ENCODE results near the gene RAB42. TPM values are rescaled to one million over a fixed set of nuclear protein-coding genes. Genes with fewer than 3 reads are reported as not detected.

RAB42 gene
- total and polyA plus RNA-seq, 4 donors = 0.35 to 5.9 (median 1.0) TPM

DNA sequence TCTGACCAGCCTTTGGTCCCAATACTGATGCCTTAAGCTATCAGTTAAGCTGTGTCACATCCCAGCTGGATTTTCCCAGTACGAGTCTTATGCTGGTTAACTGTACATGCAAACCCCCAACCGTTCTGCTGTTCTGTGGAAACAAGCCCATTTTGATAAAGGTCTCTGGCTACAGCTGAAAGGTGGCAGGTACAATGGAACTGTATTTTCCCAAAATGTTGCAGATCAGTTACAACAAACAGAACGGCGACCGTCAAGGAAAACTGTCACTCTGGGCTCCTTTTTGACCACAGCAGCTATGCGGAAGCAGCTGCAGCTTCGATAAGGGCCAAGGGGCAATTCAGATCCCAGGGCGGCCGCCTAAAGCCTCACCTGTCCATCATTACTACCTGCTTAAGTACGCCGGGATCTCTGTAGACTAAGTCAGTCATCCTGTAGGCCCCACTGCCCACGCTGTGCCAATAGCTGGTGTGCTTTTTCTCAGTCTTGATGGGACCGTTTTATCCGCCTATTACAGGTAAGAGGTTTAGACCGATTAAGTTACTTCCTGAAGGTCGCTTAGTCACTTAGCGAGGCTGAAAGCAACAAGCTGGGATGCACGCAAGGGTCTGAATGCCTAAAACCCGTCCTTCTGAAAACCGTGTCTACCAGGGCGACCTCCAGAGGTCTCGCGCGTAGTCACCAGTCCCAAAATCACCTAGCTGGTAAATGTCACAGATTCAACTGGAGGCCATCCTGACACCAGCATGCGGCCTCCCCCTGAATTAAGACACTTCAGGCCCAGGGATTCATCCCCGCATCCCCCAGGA lies 11.1 kb upstream of the RAB42 start:
- Histone ChIP-seq H3K9me3 (ENCODE audit: control insufficient read depth in 4 of 4, low read length in 3 of 4) (no peaks in the 10 kb centered on the region), H3K9ac (ENCODE audit: low read depth in 1 of 2, low read length in 2 of 2) (peak overlapping the region; percentile 53 to 71), H3K4me3 (ENCODE audit: low read depth in 1 of 3, low read length in 3 of 3) (peak overlapping the region; percentile 70 to 89 (median 79)), H3K4me1 (ENCODE audit: control insufficient read depth in 4 of 4, insufficient read depth in 4 of 4, low read length in 3 of 4) (peaks cover 0 to 28% (median 13%) of the 10 kb centered on the region in 4 donors), H3K36me3 (ENCODE audit: control insufficient read depth in 4 of 4, insufficient read depth in 3 of 4, low read depth in 1 of 4, low read length in 3 of 4) (peaks cover 2 to 24% (median 18%) of the 10 kb centered on the region in 4 donors), H3K27ac (ENCODE audit: low read depth in 1 of 2, low read length in 2 of 2) (peak overlapping the region; percentile 81 to 89), H3K27me3 (ENCODE audit: control insufficient read depth in 4 of 4, insufficient read depth in 4 of 4, low read length in 3 of 4) (no peaks in the 10 kb centered on the region)
- WGBS = 12% methylated on average over 26 of the region's 26 CpGs
- TF ChIP-seq RXRA (IDR thresholded peaks at IDR 0.05) (no peak), JUND (IDR thresholded peaks at IDR 0.05) (no peak), HNF4A (conservative IDR thresholded peaks at IDR 0.05) (no peak), HNF4G (IDR thresholded peaks at IDR 0.05) (no peak), RAD21 (IDR thresholded peaks at IDR 0.05) (no peak), FOXA1 (IDR thresholded peaks at IDR 0.05) (no peak), SP1 (IDR thresholded peaks at IDR 0.05) (no peak), NR2F2 (IDR thresholded peaks at IDR 0.05) (no peak), EGR1 (IDR thresholded peaks at IDR 0.05; ENCODE audit: low read depth in 2 of 2) (no peak), YY1 (IDR thresholded peaks at IDR 0.05) (no peak)
- TF ChIP-seq, protein P1, sequence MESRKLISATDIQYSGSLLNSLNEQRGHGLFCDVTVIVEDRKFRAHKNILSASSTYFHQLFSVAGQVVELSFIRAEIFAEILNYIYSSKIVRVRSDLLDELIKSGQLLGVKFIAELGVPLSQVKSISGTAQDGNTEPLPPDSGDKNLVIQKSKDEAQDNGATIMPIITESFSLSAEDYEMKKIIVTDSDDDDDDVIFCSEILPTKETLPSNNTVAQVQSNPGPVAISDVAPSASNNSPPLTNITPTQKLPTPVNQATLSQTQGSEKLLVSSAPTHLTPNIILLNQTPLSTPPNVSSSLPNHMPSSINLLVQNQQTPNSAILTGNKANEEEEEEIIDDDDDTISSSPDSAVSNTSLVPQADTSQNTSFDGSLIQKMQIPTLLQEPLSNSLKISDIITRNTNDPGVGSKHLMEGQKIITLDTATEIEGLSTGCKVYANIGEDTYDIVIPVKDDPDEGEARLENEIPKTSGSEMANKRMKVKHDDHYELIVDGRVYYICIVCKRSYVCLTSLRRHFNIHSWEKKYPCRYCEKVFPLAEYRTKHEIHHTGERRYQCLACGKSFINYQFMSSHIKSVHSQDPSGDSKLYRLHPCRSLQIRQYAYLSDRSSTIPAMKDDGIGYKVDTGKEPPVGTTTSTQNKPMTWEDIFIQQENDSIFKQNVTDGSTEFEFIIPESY (IDR thresholded peaks at IDR 0.05) = no peak
- TF ChIP-seq, protein P2, sequence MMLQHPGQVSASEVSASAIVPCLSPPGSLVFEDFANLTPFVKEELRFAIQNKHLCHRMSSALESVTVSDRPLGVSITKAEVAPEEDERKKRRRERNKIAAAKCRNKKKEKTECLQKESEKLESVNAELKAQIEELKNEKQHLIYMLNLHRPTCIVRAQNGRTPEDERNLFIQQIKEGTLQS (IDR thresholded peaks at IDR 0.05) = no peak
- TF ChIP-seq, protein P3, sequence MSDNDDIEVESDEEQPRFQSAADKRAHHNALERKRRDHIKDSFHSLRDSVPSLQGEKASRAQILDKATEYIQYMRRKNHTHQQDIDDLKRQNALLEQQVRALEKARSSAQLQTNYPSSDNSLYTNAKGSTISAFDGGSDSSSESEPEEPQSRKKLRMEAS (IDR thresholded peaks at IDR 0.05) = no peak
- TF ChIP-seq, protein P4, sequence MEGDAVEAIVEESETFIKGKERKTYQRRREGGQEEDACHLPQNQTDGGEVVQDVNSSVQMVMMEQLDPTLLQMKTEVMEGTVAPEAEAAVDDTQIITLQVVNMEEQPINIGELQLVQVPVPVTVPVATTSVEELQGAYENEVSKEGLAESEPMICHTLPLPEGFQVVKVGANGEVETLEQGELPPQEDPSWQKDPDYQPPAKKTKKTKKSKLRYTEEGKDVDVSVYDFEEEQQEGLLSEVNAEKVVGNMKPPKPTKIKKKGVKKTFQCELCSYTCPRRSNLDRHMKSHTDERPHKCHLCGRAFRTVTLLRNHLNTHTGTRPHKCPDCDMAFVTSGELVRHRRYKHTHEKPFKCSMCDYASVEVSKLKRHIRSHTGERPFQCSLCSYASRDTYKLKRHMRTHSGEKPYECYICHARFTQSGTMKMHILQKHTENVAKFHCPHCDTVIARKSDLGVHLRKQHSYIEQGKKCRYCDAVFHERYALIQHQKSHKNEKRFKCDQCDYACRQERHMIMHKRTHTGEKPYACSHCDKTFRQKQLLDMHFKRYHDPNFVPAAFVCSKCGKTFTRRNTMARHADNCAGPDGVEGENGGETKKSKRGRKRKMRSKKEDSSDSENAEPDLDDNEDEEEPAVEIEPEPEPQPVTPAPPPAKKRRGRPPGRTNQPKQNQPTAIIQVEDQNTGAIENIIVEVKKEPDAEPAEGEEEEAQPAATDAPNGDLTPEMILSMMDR (IDR thresholded peaks at IDR 0.05; ENCODE audit: low read depth, low read length, missing input control) = no peak
- peak; percentile 48 for DNase-seq (ENCODE audit: low spot score)

DNA sequence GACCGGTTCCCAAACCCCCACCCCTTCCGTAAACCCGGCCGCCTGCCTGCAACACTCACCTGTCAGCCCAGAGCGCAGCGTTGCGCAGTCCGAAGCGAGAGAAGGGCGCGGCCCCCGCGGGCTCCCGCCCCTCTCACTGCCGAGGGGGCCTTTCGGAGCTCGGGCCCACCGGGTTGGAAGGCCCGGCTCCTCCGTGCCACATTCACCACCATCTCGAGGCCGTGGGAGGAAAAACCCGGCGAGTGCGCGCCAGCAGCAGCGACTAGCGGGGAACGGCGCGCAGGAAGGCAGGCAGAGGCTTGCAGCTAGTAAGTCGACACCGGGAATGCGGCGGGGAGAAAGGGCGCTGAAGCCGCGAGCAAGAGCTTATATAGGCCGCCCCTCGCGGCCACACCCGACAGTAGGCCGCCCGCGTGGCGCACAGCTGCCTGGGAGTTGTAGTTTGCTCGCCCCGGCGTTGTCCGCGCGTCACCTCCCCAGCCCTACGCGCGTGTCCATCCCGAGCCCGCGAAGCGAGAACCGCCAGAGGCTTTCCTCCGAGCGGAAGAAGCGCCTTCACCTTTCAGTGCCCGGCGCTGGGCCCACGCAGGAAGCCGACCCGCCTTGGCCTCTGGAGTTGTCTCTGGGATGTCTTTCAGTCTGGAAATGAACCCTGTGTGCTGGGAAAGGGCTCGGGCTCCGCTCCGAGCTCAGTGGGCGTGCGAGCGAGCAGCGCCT lies 10.4 kb upstream of the RAB42 start:
- H3K4me1 ChIP-seq (ENCODE audit: control insufficient read depth in 4 of 4, insufficient read depth in 4 of 4, low read length in 3 of 4) = peaks cover 0 to 28% (median 13%) of the 10 kb centered on the region in 4 donors
- peak overlapping the region; percentile 81 to 89 for H3K27ac ChIP-seq (ENCODE audit: low read depth in 1 of 2, low read length in 2 of 2)
- H3K9ac ChIP-seq (ENCODE audit: low read depth in 1 of 2, low read length in 2 of 2) = peak overlapping the region; percentile 53 to 77
- peak; percentile 96 for DNase-seq (ENCODE audit: low spot score)
- no peaks in the 10 kb centered on the region for H3K27me3 ChIP-seq (ENCODE audit: control insufficient read depth in 4 of 4, insufficient read depth in 4 of 4, low read length in 3 of 4)
- peak overlapping the region; percentile 70 to 89 (median 79) for H3K4me3 ChIP-seq (ENCODE audit: low read depth in 1 of 3, low read length in 3 of 3)
- under 1% methylated on average over 75 of the region's 75 CpGs for WGBS
- no peaks in the 10 kb centered on the region for H3K9me3 ChIP-seq (ENCODE audit: control insufficient read depth in 4 of 4, low read length in 3 of 4)
- peaks cover 2 to 24% (median 18%) of the 10 kb centered on the region in 4 donors for H3K36me3 ChIP-seq (ENCODE audit: control insufficient read depth in 4 of 4, insufficient read depth in 3 of 4, low read depth in 1 of 4, low read length in 3 of 4)
- peak in 1 of 2 donors; percentile 36 for TF ChIP-seq RXRA (IDR thresholded peaks at IDR 0.05)
- peak; percentile 100 for TF ChIP-seq TAF1 (conservative IDR thresholded peaks at IDR 0.05)
- no peak for TF ChIP-seq HNF4G (IDR thresholded peaks at IDR 0.05)
- no peak for TF ChIP-seq JUND (IDR thresholded peaks at IDR 0.05)
- TF ChIP-seq EGR1 (IDR thresholded peaks at IDR 0.05; ENCODE audit: low read depth in 2 of 2) = no peak
- peak in 1 of 2 donors; percentile 21 for TF ChIP-seq RAD21 (IDR thresholded peaks at IDR 0.05)
- TF ChIP-seq, protein P3 (IDR thresholded peaks at IDR 0.05) = peak; percentile 68
- peak in 1 of 2 donors; percentile 17 for TF ChIP-seq HNF4A (conservative IDR thresholded peaks at IDR 0.05)
- peak; percentile 53 for TF ChIP-seq SP1 (IDR thresholded peaks at IDR 0.05)
- peak; percentile 4 for TF ChIP-seq NR2F2 (IDR thresholded peaks at IDR 0.05)
- TF ChIP-seq, protein P4 (IDR thresholded peaks at IDR 0.05; ENCODE audit: low read depth, low read length, missing input control) = no peak
- peak; percentile 87 for TF ChIP-seq YY1 (IDR thresholded peaks at IDR 0.05)
- TF ChIP-seq, protein P5, sequence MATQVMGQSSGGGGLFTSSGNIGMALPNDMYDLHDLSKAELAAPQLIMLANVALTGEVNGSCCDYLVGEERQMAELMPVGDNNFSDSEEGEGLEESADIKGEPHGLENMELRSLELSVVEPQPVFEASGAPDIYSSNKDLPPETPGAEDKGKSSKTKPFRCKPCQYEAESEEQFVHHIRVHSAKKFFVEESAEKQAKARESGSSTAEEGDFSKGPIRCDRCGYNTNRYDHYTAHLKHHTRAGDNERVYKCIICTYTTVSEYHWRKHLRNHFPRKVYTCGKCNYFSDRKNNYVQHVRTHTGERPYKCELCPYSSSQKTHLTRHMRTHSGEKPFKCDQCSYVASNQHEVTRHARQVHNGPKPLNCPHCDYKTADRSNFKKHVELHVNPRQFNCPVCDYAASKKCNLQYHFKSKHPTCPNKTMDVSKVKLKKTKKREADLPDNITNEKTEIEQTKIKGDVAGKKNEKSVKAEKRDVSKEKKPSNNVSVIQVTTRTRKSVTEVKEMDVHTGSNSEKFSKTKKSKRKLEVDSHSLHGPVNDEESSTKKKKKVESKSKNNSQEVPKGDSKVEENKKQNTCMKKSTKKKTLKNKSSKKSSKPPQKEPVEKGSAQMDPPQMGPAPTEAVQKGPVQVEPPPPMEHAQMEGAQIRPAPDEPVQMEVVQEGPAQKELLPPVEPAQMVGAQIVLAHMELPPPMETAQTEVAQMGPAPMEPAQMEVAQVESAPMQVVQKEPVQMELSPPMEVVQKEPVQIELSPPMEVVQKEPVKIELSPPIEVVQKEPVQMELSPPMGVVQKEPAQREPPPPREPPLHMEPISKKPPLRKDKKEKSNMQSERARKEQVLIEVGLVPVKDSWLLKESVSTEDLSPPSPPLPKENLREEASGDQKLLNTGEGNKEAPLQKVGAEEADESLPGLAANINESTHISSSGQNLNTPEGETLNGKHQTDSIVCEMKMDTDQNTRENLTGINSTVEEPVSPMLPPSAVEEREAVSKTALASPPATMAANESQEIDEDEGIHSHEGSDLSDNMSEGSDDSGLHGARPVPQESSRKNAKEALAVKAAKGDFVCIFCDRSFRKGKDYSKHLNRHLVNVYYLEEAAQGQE (IDR thresholded peaks at IDR 0.05) = peak; percentile 96
- TF ChIP-seq, protein P2 (IDR thresholded peaks at IDR 0.05) = no peak
- TF ChIP-seq FOXA2 (IDR thresholded peaks at IDR 0.05) = no peak

Measured in liver (tissue), 9 donors.